Measurements from ENCODE around the gene TMEM82.
A peak's percentile ranks its signal among the peaks of the same experiment; 100 is the strongest.

Gene TMEM82

DNA sequence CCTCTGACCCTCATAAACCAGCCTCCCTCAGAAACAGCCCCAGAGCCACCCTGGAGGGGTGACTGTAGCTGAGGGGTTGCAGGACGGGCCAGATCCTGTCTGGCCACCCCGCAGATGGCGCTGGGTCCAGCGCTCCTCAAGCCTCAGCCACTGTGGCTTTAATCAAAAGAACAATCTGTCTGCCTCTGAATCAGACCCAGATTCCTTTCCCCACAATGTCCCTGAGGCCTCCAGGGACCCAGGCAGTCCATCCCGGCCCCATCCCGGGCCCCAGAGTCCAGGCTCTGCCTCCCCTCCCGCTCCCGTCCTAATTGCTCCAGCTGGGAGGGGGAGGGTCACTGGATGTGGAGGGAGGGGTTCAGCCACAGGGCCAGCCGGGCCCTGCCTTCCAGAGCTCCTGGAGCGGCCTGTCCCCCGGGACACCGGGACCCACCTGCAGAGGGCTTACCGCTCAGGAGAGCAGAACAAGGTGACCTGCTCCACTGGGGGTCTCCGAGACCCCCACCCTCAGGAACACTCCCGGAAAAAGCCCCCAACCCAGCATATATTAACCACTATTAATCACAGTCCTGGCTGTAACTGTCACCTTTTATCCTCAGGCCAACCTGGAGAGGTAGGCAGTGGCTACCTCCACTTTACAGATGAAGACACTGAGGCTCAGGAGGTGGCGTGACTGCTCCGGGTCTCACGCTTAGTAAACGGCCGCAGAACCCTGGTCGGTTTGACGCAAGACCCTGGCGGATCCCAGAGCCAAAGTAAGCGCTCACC lies 15.5 kb downstream of the TMEM82 start:
- peak; percentile 34 to 83 for DNase-seq

DNA sequence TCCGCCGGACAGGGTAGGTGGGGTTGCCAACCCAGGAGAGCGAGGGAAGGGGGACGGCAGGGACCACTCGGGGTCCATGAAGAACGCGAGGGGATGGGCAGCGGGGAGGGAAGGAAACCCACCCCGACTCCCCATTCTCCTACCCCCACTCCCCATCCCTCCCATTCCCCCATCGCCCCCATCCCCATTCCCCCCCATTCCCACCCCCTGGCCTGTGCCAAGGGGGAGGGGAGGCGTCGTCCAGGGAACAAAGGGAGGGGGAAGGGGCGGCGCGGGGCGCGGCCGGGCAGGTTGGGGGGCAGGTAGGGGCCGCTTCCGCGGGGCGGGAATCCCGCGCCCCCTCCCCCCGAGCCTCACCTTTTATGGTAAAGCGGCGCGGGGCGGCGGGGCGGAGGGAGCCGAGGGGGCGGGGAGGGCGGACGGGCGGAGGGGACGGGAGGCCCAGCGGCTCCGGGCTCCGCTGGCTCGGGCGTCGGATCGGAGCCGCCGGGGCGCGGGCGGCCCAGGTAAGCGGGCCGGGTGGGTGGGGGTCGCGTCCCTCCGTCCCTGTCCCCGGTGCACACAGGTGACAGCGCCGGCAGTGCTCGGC lies 16.1 kb downstream of the TMEM82 start, which contains the start of gene FBLIM1:
TSS of gene FBLIM1 (plus strand) at position 453 of the 589 bp plus-strand sequence. CDS start 6,189 bp downstream, outside the sequence.
- DNase-seq, result peak in 1 of 2 experiments; percentile 78

GRCh38 chr1:15758953-15759661 lies 16.8 kb downstream of the TMEM82 start:
- peak in 1 of 2 experiments; percentile 66 for DNase-seq

DNA sequence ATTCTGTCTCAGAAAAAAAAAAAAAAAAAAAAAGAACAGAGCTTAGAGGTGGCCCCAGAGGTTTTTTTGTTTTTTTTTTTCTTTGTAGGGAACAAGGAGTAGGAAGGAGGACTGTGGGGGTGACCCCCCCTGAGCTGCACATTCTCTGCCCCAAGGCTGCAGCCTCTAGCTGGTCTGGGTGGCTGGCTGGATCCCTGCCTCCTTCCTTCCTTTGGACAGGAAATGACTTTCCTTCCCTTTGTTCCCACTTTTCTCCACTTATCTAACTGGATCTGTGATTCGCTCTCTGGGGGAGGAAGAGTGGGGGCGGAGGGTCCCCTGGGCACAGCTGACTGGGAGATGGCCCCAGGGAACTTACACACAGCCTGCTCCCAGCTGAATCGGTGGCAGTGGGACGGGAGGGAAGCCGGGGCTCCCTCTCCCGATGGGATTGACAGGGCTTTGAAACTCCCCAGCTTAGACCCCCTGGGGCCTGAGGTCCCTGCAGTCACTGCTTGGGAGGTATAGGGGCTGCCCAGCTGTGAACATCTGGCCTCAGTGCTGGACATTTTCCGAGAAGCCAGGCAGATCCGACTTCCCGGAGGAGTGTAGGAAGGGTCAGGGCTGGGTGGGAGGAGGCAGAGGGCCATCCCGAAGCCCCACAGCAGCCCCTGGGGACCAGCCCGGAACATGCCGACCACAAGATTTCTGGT lies 18.4 kb downstream of the TMEM82 start:
- no peak for DNase-seq

- DNase-seq, result no peak
Measured at GRCh38 chr1:15761366-15762128, 19.2 kb downstream of the TMEM82 start.

DNA sequence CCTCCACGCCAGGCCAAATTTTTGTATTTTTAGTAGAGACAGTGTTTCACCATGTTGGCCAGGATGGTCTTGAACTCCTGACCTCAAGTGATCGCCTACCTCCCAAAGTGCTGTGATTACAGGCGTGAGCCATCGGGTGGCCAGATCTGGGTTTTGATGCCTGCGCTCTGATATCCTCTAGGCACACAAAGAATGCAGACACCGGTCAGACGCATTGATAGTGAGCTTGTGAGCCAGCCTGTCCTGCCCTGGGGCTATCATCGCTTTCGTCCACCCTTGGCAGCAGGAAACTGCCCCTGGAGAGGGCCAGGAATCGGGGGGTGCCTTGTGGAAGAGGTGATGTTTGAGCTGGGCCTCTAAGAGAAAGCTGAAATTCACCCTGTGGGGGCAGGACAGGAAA lies 20.2 kb downstream of the TMEM82 start:
- no peak for DNase-seq

DNA sequence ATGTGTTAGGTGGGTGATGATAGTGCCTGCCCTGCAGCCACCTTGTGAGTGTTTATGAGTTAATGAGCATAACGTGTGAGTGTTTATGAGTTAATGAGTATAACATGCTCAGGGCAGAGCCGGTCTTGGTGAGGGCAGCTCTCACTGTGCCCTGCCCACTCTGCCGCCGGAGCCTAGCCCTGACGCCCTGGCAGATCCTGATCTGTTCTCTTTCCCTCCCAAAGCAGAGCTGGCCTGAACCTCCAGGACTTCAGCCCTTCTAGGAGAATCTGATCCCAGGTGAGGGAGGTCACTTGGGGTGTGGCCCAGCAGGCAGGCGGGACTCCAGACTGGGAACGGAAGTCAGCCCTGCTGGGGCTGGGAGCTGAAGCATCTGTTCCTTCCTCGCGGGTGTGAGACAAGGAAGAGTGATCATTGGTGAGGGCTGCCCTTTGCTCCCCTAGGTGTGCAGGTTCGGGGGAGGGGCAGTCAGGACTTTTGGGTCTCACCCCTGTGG lies 22.0 kb downstream of the TMEM82 start:
- DNase-seq, result no peak

GRCh38 chr1:15764890-15765289 lies 22.6 kb downstream of the TMEM82 start:
- DNase-seq, result no peak

DNA sequence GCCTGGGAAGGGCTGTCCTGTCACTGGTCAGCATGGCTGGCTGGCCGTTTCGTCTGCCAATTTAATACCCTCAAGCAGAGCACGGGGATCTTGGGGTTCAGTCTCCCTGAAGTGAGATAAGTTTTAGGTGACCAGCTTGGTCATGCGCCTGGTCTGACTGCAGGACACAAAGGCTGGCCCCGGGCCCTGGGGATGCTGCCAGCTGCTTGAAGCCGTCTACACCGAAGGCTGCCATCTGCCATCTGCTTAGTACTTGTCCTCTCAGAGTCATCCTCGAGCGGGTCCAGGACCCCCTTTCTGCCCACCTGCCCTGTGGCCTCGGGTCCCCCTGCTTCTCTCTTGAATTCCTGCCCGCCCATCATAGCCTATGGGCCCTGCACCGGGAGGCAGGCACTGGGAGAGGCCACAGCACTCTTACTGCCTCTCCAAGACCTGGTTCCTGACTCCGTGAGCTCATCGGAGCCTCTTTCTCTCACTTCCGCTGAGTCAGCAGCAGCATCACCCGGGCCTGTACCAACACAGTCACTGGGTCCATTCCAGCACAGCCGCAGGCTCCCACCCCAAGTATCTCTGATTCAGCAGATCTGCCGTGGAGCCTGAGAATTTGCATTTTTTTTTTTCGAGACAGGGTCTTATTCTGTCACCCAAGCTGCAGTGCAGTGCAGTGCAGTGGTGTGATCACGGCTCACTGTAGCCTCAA lies 23.3 kb downstream of the TMEM82 start:
- DNase-seq, result no peak

- no peak for DNase-seq
Measured at GRCh38 chr1:15767941-15768340, 25.6 kb downstream of the TMEM82 start.

- no peak for DNase-seq
Measured at GRCh38 chr1:15768388-15768787, 26.1 kb downstream of the TMEM82 start.

GRCh38 chr1:15770313-15770962 lies 28.1 kb downstream of the TMEM82 start:
- DNase-seq, result no peak

DNA sequence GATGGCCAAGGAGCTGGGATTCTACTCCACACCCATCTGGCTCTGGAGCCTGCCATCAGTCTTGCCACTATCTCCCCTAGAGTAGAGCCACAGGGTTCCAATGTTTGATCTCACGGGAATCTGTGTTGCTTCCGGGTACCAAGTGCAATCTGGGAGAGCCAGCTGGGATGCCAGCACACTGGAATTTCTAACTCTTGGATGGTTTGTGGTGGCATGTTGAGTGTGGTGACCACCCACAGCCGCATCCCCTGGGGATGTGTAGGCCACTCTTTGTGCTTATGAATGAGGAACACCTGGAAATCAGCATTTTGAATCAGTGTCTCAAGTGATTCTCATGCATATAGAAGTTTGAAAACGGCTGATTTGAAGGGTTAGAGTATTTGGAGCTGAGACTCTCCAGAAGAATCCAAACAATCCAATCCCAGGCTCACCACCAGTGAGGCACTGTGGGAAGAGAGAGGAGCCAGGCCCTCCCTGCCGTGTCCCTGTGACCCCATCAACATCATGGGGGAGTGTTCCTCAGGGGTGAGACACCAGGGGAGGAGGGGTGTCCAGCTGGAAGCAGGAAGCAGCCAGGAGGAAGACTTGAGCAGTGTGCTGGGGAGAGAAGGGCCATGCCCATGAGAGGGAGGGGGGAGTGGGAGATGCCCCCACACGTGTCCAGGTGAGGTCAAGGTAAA lies 29.7 kb downstream of the TMEM82 start:
- DNase-seq, result no peak

- DNase-seq, result no peak
Measured at GRCh38 chr1:15775706-15776105, 33.4 kb downstream of the TMEM82 start.

DNA sequence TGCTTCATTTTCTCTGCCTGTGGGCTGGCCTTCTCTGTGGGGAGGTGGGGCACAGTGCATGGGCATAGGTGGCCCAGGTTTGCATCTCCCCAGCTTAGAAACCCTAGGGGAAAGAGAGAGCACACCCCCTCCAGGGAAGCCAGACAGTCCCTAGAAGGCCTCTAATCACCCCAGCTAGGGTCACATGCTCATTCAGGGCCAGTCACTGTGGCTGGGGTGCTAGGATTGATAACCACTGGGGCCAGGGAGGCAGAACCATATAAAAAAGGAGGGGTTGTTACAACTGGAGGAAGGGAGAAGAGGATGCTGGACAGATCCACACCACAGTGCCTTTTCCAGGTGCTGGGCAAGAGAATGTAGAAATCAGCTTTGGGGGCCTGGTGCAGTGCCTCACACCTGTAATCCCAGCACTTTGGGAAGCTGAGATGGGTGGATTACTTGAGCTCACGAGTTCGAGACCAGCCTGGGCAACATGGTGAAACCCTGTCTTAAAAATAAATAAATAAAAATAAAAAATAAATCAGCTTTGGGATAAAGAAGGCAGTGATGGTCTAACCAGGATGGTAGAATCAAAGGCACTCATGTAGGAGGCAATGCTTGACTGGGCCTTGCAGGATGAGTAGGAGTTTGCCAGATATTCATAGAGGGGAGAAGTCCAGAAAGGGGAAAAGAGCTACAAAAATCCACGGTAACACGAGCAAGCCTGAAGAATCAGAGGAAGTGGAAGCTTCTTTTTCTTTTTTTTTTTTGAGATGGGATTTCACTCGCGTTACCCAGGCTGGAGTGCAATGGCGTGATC lies 35.8 kb downstream of the TMEM82 start:
- no peak for DNase-seq

GRCh38 chr1:15785683-15786082 lies 43.4 kb downstream of the TMEM82 start:
- no peak for DNase-seq

DNA sequence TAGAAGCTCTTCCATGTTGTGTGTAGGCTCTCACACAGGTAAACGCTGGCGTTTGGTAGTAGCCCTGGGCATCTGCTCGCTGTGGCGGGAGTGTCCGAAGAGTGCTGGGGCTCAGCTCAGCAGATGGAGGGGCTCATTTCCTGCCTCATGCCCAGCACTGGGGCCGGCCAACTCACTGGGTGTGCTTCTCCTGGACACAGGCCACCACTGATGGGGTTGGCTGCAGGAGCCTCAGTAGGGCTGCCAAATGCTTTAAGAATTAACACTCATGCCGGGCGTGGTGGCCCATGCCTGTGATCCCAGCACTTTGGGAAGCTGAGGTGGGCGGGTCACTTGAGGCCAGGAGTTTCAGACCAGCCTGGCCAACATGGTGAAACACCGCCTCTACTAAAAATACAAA lies 44.3 kb downstream of the TMEM82 start:
- DNase-seq, result no peak

DNA sequence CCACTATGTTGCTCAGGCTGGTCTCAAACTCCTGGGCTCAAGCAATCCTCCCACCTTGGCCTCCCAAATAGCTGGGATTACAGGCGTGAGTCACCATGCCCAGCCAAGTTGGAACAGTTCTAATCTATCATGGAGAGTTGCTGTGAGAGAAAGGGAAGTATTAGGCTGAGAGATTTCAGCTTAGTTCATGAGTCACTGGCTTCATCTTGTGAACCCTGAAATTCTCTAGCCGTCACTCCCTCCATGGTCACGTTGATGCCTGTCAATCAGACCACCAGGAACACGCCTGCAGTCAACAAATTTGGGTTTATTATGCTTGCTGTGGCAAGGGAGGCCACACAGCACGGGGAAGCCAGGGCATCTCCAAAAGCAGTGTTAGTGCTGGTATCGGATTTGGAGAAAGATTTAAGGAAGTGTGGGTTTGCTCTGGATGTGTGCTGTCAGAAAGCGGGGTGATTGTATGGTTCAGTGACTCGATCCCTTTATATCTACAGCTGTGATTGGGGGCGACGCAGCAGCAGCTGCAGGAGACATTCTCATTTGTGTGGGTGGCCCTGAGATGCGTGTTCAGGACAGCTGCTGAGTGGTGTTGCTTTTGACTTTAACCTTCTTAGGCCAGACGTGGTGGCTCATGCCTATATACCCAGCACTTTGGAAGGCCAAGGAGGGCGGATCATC lies 46.5 kb downstream of the TMEM82 start:
- no peak for DNase-seq

DNA sequence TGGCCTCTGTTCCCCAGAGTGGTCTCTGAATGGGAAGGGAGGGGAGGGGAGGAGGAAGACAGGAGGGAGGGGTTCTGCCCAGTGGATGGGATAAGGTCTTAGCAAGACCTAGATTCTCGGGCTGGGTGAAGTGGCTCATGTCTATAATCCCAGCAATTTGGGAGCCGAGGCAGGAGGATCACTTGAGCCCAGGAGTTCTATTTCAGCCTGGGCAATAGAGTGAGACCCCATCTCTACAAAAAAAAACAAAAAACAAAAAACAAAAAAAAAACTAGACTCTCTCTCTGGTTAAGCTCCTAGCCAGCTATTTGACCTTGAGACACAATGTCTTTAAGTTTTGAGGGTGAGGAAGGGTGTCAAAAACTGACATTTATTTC lies 53.8 kb downstream of the TMEM82 start:
- DNase-seq, result no peak

Measured in NCI-H526 (cell line).